Ureter (tissue), 1 donor: ENCODE results near the gene WIPF3. TPM values are rescaled to one million over a fixed set of nuclear protein-coding genes. Genes with fewer than 3 reads are reported as not detected.

Experiments used
- DNase-seq: peaks from one replicate; pipeline ENCODE4 v3.0.0-alpha.2; 2020; ENCODE audit warnings: low spot score
- total RNA-seq: library from RNA; stranded (reverse); gene quantifications from one replicate; pipeline ENCODE4 v1.2.4, GENCODE V29; 2023
- donor health status: DM: yes; HTN: yes; CAD: no.

Gene WIPF3
- total RNA-seq, 1 donor from 2014 or later: 2.3 TPM

DNA sequence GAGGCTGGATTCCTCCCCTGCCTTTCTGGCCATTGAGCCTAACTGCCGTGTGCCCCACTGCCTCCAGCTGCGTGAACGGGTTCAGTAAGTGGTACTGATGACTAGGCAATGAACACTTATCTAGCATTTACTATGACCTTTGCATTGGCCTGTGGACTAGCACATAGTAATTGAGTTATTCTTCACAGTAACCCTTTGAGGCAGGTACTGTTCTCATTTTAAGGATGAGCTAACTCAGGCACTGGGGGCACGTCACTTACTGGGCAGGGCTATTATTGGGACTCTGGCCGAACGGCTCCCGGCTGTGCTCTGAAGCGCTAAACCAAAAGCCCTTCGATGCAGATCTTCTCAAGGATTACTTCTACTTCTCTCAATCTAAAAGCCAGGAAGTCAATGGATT lies 38.3 kb downstream of the WIPF3 start:
- DNase-seq: no peak

DNA sequence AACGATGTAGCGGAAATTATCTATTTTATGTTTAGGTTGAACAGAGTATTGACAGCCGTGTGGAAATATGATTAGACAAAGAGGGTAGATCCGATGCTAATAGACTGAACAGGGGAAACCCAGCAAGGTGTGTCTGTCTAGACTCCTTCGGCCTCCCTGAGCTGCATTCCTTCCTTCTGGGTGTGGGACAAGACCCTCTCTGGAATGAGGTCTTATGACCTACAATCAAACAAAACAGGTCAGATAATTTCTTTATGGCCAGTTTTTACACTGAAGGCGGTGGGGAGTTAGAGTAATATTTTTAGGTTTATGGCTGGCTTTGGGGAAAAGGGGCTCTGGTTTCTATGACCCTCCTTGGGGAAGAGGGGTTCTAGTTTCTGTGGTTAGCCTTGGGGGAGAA lies 41.2 kb downstream of the WIPF3 start:
- no peak for DNase-seq

DNA sequence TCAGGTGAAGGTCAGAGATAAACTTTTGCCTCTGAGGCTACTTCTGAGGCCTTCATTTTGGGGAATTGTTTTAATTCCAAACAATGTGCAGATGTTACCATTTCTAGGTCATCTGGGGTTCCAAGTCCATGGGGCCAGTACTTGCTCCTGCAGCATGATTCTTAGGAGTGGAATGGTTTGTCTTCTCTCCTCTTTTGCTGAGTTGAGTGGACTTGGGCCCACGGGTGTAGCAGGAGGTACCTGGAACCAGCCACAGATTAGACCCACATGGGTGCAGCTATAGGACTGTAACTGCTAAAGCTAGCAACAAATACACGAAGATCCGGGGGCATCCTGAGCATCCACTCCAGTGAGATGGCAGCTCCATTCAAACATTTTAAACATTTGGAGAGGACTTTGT lies 41.6 kb downstream of the WIPF3 start:
- no peak for DNase-seq

DNA sequence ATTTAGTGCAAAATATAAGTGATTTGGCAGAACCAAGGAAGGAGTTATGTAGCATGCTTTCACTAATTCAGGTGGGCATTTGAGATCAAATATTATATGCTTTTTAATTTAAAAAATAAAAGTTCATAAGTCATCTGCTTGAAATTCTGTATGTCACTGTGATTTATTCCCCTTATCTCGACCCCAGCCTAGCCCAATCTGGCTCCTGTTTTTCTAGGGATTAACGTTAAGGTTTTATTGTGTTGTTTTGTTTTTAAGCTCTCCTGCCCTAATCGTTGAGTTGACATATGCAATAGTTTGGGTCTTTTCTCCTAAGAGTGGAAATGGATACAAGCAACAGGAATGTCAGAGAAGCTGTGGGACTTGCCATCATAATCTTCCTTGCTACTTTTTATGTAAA lies 42.6 kb downstream of the WIPF3 start:
- DNase-seq: no peak

DNA sequence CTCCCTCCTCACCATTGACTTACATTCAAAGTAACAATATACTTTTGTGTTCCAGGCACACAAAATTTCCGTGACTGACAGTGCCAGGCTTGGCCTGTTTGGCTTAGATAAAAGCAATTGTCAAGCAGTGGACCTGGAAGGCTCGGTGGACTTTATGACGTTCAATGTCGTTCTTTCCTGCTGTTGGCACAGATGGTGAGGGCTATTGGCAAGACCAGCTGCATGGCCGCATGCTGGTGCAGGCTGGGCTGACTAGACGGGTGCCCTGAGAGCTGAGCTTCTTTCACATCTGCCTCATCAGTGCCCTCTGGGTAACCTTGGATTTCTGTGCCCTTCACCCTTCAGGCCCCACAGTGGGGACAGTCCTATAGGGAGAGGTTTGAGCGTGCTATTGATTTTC lies 45.2 kb downstream of the WIPF3 start:
- DNase-seq: no peak

DNA sequence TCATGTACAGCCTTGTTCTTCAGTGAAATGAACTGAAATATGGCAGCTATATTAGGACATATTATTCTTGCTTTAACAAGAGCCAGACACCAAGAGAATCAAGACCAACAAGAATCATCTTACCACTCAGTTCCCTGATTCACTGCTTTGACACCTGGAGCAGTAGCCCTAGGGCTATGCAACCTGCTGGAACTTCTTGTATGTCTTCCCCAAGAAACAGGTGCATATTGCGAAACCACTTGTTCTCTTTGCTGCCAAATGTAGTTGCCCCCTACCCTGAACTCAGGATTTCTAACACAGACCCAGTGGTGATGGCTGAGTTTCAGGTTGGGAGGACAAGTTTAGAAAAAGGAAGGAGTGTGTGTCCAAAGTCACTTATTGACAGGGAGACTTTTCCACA lies 46.1 kb downstream of the WIPF3 start:
- DNase-seq: no peak

DNA sequence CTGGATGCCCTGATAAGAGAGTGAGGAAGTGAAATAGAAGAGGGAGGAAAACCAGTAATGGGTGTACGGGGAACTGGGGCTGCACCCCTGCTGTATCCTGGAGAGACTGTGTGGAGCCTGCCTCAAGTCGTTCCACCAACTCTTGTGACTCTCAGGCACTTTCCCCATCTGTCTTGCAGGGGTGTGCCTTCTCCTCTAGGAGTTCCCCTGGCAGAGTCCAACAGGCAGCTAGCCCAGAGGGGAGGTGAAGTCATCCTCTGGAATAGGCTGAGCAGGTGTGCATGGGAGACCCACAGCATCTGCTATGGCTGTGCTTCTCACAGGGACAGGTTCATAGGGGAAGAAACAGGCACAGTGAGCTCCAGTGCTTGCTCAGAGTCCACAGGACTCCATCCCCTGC lies 46.8 kb downstream of the WIPF3 start:
- no peak for DNase-seq

DNA sequence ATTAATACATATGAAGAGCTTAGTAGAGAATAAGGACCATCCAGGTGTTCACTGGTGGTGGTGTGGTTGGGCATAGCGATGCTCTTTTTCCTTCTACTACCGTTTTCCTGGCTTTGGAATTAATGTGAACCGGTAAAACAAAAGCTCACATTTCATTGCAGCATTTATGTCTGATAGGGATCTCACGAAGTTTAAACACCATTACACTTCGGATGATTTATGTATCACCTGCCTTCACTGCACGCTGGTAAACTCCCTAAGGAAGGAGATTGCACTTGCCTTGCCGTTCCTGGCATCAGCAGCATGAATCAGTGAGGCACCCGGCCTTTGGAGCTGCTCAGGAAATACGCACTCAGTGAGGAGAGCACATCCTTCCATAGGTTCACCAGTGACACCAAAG lies 47.5 kb downstream of the WIPF3 start:
- no peak for DNase-seq

DNA sequence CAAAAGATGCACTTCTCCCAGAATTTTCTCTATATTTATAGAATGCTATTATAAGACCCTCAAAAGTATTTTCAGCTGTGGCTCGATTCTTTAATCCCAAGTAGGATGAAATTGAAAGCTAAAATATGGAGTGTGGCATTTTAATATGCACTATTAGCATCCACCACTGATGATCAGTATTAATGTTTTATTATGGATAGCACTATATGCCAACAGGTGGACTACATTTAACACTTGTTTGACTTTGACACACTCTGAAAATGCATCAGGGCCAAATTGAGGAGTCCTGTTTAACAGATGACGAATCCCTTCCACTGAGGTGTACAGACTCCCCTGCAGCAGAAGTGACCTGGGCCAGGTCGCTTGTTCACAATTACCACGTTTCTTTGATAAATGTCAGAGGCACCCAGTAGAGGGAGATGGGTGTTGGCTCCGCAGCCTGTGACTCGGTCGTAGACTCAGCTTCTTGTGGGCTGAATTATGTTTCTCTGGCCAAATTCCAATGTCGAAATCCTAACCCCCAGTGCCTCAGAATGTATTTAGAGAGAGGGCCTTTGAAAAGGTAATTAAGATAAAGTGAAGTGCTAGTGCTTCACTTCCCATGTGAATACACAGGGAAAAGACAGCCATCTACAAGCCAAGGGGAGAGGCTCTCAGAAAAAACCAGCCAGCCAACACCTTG lies 48.1 kb downstream of the WIPF3 start:
- no peak for DNase-seq

DNA sequence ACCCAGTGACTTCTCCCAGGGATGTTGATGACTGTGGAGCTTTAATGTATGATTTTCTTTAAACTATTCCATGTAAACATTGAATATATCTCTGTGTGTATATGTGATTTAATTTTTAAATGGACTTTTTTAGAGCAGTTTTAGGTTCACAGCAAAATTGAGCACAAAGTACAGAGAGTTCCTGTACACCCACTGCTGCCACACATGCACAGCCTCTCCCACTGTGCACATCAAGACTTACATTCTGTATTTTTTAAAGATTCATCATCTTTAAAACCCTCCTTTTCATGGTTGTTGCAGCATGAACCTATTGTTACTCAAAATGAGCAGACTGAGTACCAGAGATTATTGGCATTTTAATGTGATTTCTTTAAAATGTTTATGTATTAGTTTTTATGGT lies 51.3 kb downstream of the WIPF3 start:
- no peak for DNase-seq

DNA sequence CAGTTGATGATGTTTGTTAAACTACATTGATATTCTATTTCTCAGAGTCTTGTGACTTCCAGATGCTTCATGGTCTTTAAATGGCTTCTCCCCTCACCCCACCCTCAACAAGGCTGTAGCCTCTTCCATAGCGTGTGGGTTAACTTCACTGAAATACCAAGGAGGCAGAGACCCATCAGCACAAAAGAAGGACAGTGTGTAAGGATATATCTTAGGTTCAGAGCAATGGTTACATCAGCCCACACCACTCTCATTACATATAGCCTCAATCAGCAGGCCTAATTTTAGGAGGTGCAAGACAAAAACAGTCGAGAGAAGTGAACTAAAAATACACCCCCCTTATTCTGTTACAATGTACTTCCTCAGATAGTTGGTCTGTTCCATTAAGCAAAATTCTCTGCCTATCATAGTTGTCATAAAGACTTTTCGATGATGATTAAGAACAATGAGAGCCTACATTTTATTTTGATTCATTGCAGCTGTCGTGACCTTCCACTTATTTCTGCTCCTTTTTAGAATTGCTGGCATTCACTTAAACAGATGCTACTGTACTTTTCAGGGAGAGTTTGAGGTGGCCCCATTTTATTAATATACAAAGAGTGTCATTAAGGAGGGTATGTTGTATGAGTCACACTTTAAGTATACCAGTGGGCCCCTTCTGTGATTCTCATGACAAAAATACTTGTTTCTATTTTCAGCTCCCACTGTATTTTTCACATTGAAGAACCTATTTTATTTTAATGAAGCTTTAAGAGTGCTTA lies 52.1 kb downstream of the WIPF3 start:
- no peak for DNase-seq

DNA sequence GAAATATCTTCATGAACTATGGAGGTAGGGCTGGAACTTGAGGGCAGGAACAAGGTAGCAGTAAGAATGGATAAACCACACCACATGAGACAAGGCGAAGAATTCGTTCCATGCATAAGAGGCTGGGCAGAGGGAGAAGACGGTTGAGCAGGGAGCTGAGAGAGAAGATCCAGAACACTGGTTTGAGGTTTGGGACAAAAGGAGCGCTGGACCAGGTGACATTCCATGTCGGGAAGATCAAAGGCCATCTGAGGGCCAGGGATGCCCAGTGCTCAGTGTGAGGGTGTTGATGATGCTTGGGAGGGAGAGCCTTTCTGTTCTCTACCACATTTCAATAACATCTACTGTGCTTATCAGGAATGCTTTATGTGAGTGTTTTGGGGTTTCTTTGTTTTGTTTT lies 52.8 kb downstream of the WIPF3 start:
- DNase-seq: no peak

DNA sequence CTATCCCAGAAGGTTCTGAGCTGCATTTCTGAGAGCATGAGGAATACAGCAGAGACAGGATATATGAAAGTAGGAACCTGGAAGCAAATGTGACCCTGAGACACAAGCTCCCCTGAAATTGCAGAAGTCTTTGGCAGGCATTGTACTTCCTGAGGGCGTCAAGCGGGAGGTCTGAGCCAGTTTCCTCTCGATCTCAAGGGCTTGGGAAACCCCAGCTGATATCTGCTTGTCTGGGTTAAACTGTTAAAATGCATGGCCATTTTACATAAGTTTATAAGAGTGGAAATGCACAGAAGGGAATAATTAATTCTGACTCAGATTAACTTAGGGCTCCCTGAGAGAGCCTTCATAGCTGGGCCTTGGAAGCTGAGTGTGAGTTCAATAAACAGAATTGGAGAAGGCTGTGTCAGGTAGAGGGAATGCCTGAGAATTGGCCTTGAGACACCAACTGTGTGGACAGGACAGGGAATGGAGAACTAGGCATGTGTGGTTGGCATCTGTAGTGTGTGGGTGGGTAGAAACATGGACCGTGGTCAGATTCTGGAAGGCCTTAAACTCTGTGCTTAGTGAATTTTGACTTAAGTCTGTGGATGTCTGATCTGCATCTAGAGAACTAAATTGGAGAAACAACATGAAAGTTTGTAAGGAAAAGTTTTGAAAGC lies 53.3 kb downstream of the WIPF3 start:
- no peak for DNase-seq

DNA sequence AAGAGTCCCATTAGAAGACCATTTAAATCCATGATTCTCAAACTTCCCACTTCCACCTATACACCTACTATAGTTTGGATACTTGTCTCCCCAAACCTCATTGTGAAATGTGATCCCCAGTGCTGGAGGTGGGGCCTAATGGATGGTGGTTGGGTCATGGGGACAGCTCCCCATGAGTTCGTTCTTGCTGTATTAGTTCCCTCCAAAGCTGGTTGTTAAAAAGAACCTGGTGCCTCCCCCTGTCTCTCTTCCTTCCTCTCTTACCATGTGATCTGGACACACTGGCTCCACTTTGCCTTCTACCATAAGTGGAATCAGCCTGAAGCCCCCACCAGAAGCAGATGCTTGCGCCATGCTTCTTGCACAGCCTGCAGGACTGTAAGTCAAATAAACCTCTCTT lies 53.9 kb downstream of the WIPF3 start:
- no peak for DNase-seq

DNA sequence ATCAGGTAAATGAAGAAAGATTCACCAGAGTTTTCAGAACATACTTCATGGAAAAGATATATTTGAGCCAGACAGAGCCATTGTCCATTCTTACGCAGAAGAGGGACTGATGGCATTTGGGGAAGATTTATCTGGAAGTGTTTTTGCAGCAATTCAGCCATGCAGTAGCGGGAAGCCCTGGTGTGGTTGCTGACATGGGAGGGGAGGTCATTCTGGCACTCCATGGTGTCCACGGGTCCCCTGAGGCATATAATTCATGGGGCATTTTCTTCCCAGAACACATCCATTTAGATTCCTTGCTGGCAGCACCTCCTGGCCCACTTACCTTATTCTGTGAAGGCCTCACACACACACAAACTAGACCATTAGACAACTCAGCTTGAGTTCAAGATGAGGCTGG lies 55.6 kb downstream of the WIPF3 start:
- DNase-seq: no peak

DNA sequence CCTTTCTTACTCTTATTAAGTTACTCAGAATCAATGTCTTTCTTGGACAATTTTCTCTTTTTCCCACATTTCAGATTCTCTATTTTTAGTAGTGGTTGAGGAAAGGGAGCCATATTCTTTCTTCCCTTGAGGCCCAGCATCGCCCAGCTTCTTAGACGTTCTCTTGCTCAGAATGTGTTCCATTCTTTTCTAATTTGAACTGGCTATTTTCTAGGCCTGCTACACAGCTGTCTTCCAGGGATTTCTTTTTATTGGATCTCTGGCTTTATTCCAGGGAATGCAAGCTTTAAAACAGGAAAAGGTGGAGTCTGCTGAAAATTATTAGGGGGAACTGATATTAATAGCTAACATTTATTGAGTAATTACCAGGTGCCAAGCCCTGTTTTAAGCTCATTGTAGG lies 58.3 kb downstream of the WIPF3 start:
- DNase-seq: no peak

DNA sequence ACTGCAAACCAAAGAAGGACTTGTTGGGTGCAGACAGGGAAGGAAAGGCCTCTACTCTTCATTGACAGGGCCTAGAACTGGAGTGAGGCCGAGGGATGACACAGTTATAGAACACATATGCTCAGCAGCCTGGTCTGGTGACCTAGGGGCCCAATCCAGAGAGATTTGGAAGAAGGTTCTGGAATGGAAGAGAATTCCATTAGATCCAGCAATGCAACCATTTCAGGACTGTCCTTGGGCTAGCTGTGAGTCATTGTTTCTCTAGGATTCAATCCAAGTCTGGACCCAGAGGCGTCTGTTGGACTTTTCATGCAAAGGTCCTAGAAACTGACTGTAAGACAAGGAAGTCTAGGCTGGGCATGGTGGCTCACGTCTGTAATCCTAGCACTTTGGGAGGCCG lies 59.2 kb downstream of the WIPF3 start:
- no peak for DNase-seq

DNA sequence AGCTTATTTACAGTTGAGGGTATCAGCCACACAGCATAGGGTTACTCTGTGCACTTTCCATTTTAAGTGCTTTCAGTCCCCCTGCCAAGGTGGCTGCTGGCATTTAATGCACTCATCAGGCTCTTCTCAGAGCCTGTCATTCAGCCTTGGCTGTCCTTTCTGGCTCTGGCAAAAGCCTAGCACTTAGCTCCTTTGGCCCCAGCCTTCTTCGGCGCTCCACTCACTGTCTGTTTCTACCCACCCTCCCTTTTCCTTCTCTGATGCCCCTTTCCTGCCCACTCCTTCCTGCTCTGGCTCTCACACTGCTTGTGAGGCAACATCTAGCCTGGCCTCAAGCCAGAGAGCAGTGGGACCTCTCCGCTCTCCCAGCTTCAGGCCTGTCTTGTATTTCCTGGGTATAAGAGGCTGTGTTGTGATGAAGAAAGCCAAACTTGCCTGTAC lies 60.2 kb downstream of the WIPF3 start:
- DNase-seq: no peak

DNA sequence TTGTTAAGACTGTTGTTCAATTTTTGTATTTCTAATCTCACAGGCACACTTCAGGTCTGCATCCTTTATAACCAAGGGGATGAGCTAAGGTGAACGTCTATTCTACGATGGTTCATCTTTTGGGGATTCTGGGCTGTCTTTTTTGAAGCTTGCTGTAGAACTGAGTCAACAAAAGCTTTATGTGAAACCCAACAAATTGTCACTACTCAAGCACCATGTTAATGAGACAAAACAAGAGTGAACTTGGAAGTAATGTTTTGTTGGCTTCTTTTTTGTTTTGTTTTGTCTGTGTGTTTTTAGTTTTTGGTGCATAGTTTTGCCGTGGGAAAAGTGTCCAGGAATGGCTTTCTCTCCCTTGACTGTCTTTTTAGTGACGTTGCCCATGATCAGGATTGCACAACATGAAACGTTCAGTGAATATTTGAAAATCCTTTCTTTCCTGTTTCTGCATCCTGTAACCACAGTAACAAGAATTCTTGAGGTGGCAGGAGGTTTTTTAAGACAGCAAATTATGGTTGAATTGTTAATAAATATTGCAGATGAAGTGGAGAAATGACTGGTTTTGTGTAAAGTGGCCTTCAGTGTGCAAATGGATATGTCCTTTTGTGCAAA lies 65.6 kb downstream of the WIPF3 start:
- DNase-seq: no peak

DNA sequence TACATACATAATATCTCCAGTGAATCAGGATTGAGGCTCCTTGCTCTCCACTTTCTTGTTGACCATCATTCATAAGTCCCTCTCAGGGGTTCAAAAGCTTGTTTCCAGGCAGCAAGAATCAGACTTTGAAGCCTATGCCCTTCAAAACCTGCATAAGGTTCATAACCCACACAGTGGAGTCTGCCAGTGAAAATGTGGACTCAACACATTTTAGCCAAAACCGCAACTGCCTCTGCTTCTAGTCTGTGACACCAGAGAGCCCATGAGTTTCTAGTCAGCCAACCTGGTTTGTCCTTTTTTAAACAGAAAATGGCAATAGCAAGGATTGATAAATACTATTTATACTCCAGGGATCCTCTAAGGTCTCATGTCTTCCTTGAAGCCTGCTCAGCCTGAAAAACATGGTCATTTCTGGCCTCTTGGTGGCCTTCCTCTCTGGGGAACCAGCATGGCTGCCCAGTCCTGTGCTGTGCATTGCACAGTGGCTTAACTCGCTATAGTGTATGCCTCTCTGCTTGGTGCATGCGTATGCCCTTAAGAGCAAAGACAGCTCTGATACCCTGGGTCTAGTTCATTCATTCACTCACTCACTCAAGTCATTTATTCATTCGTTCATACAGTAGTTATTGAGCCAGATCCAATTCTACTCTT lies 67.5 kb downstream of the WIPF3 start:
- no peak for DNase-seq

DNA sequence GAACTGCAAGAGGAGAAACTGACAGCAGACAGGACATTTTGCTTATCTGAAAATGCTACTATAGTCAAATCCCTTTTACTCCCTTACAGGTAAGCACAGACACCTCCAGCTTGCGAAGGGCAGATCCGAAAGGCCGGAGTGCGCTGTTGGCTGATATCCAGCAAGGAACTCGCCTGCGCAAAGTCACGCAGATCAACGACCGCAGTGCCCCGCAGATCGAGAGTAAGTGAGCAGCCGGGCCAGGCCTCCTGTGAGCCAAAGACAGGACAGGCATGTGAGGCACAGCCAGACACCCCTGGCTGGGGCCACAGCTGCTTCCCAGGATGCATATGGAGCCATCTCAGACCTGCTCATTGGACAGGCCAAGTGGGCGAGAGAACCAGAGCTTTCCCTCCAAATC lies 69.4 kb downstream of the WIPF3 start:
- no peak for DNase-seq

DNA sequence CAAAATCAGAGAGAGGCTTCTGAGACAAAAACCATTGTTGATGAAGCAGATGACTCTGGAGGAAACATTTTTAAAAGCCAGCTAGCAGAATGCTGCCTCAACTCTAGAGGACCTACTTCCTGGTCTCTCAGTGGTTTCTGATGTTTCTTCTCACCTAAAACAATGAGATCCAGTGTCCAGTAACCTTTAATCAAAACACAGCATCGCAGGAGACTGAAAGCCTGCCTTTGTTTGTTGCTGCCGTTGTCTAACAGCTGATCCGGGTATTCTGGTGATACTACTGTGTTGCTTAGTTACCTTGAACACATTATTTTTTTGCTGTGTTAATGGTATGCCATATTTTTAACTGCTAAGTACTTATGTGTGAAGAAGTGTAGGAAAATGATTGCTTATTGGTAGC lies 70.9 kb downstream of the WIPF3 start:
- DNase-seq: no peak
